ENCODE measurements around the gene CLEC17A. TPM values are rescaled to one million over a fixed set of nuclear protein-coding genes. Genes with fewer than 3 reads are reported as not detected.

Gene CLEC17A
- total and polyA plus RNA-seq, 2 experiments from 2014 or later, result not detected

DNA sequence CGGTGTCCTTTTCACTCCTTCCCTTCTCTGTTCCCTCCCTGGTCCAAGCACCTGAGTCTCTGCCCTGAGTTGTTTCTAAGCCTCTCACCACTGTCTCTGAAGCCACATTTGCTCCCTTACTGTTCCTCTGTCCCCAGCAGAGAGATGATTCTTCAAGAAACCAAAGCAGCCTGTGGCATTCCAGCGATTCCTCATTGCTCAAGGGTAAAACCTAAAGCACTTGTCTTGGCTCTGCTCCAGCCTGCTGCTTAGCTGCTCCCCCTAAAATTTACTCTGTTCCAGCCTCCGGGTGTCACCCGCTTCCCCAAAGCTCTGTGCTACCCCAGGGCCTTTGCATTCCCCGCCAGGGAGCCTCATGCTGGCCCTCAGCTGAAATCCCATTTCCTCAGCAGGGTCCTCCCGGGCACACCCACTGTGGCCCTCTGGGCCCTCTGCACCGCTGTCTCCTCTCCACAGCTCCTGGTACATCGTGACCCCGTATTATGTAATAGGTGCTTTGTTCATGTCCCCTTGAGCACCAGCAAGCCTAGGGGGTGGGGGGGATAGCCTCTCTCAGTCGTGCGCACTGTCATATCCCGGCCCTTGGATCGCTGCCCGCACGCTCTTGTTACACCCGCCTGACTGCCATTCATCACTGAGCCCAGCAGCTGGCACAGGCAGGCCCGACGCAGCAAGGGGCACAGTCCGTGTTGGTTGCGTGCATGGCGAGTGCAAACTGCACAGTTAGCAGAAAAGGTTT, 37.7 kb upstream of the CLEC17A start:
- Histone ChIP-seq H3K4me1 (ENCODE audit: insufficient read depth) (peaks cover 8% of the 10 kb centered on the region), H4K20me1 (ENCODE audit: insufficient read depth, poor library complexity, severe bottlenecking) (peaks cover 2% of the 10 kb centered on the region), H3K9me3 (ENCODE audit: low read depth) (no peaks in the 10 kb centered on the region), H3K4me2 (no peak overlapping the region), H2AFZ (no peak overlapping the region), H3K27ac (no peak overlapping the region), H3K79me2 (peaks cover 93% of the 10 kb centered on the region), H3K27me3 (no peaks in the 10 kb centered on the region), H3K9me2 (replicated peaks; ENCODE audit: insufficient read depth) (no peaks in the 10 kb centered on the region), H3K4me3 (no peak overlapping the region), H3K36me3 (replicated peaks; ENCODE audit: insufficient read depth, low read depth) (no peaks in the 10 kb centered on the region)
- DNase-seq (ENCODE audit: low spot score), result peak; percentile 5
- TF ChIP-seq EZH2 (IDR thresholded peaks at IDR 0.05; ENCODE audit: borderline replicate concordance) (no peak), EZH2phosphoT487 (IDR thresholded peaks at IDR 0.05; ENCODE audit: low read depth, severe bottlenecking, unreplicated experiment) (no peak)
- TF ChIP-seq, protein P1, sequence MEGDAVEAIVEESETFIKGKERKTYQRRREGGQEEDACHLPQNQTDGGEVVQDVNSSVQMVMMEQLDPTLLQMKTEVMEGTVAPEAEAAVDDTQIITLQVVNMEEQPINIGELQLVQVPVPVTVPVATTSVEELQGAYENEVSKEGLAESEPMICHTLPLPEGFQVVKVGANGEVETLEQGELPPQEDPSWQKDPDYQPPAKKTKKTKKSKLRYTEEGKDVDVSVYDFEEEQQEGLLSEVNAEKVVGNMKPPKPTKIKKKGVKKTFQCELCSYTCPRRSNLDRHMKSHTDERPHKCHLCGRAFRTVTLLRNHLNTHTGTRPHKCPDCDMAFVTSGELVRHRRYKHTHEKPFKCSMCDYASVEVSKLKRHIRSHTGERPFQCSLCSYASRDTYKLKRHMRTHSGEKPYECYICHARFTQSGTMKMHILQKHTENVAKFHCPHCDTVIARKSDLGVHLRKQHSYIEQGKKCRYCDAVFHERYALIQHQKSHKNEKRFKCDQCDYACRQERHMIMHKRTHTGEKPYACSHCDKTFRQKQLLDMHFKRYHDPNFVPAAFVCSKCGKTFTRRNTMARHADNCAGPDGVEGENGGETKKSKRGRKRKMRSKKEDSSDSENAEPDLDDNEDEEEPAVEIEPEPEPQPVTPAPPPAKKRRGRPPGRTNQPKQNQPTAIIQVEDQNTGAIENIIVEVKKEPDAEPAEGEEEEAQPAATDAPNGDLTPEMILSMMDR (IDR thresholded peaks at IDR 0.05; ENCODE audit: poor library complexity), result no peak
- WGBS (ENCODE audit: low lambda C conversion rate, missing lambda C conversion rate), result 93% methylated on average over 21 of the region's 21 CpGs

DNA sequence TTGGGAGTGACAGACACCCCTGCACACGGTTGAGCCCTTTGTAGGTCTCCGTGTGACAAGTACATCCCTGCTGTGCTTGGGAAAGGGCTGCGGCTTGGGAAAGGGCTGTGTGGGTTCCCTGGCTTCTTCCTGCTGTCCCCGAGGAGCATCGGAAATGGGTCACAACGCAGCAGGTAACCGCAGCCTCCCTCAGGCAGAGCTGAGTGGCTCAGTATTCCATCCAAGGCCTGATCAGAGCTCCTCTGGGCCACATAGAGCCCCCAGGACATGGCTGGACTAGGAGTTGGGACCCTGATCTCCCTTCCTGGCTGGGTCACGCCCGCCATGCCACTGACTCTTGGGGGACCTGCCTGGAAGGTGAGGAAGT, 37.2 kb upstream of the CLEC17A start:
- TF ChIP-seq EZH2 (IDR thresholded peaks at IDR 0.05; ENCODE audit: borderline replicate concordance) (no peak), EZH2phosphoT487 (IDR thresholded peaks at IDR 0.05; ENCODE audit: low read depth, severe bottlenecking, unreplicated experiment) (no peak)
- TF ChIP-seq, protein P1 (IDR thresholded peaks at IDR 0.05; ENCODE audit: poor library complexity), result no peak
- Histone ChIP-seq H3K27ac (no peak overlapping the region), H3K27me3 (no peaks in the 10 kb centered on the region), H3K9me3 (ENCODE audit: low read depth) (no peaks in the 10 kb centered on the region), H3K9me2 (replicated peaks; ENCODE audit: insufficient read depth) (no peaks in the 10 kb centered on the region), H4K20me1 (ENCODE audit: insufficient read depth, poor library complexity, severe bottlenecking) (peaks cover 2% of the 10 kb centered on the region), H3K4me3 (no peak overlapping the region), H3K36me3 (replicated peaks; ENCODE audit: insufficient read depth, low read depth) (no peaks in the 10 kb centered on the region), H2AFZ (no peak overlapping the region), H3K4me2 (no peak overlapping the region), H3K79me2 (peaks cover 92% of the 10 kb centered on the region), H3K4me1 (ENCODE audit: insufficient read depth) (peaks cover 13% of the 10 kb centered on the region)
- DNase-seq (ENCODE audit: low spot score), result no peak
- WGBS (ENCODE audit: low lambda C conversion rate, missing lambda C conversion rate), result 90% methylated on average over 9 of the region's 9 CpGs

DNA sequence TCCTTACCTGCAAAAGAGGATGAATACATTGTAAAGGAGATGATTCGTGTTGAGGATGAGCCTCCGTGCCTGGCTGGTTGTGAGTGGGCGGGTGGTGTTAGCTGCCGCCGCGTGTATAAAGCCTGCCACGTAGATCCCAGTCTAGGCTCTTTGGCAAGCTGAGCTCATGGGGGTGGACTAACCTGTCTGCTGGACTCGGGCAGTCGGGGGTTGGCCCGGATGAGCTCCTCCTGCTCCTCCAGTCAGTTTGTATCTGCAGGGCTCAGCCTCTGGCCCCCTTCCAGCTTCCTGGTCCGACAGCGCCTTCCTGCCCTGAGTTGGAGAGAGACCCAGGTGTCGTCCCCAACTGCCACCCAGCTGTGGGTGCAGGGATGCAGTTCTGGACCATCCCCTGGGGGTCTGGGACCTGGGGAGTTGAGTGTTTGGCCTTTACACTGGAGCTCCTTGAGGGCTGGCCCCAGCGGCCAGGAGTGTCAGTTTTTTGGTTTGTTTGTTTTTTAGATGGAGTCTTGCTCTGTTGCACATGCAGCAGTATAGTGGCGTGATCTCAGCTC, 32.6 kb upstream of the CLEC17A start:
- H3K27me3 ChIP-seq, result no peaks in the 10 kb centered on the region
- no peaks in the 10 kb centered on the region for H3K9me2 ChIP-seq (replicated peaks; ENCODE audit: insufficient read depth)
- no peaks in the 10 kb centered on the region for H3K9me3 ChIP-seq (ENCODE audit: low read depth)
- H3K79me2 ChIP-seq, result peaks cover 82% of the 10 kb centered on the region
- peak; percentile 46 for DNase-seq (ENCODE audit: low spot score)
- H4K20me1 ChIP-seq (ENCODE audit: insufficient read depth, poor library complexity, severe bottlenecking), result no peaks in the 10 kb centered on the region
- no peaks in the 10 kb centered on the region for H3K36me3 ChIP-seq (replicated peaks; ENCODE audit: insufficient read depth, low read depth)
- peak overlapping the region; percentile 64 for H3K27ac ChIP-seq
- no peak overlapping the region for H2AFZ ChIP-seq
- H3K4me3 ChIP-seq, result no peak overlapping the region
- TF ChIP-seq, protein P1 (IDR thresholded peaks at IDR 0.05; ENCODE audit: poor library complexity), result no peak
- TF ChIP-seq EZH2 (IDR thresholded peaks at IDR 0.05; ENCODE audit: borderline replicate concordance), result no peak
- TF ChIP-seq EZH2phosphoT487 (IDR thresholded peaks at IDR 0.05; ENCODE audit: low read depth, severe bottlenecking, unreplicated experiment), result no peak
- 86% methylated on average over 15 of the region's 15 CpGs for WGBS (ENCODE audit: low lambda C conversion rate, missing lambda C conversion rate)
- H3K4me2 ChIP-seq, result no peak overlapping the region
- peaks cover 35% of the 10 kb centered on the region for H3K4me1 ChIP-seq (ENCODE audit: insufficient read depth)

Measured in hepatocyte (in vitro differentiated cells).